ENCODE measurements around the gene KRCC1.

DNA sequence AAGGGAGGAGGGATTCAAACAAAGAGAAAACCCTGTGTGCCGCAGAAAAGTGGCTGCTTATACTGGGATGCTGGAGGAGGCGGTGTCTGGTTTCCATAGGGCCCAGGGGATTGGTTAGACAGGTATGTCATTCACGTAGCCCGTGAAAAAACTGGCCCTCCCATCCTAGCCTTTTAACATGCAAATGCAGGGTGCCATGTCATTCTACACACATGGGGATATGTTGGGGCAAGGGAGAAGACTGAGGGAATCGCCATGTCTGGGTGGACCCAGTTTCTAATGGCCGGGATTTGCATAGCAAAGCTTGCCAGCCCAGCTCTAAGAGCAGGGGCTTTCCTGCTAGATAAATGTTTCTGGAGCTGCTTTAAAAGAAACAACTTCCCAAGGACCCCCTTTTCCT, 31.1 kb downstream of the KRCC1 start:
- TF ChIP-seq GATA3 (IDR thresholded peaks at IDR 0.05; ENCODE audit: low read depth, low read length) = no peak
- TF ChIP-seq GATA2 (IDR thresholded peaks at IDR 0.05; ENCODE audit: low read depth, low read length) = no peak
